Liver (tissue), 9 donors: ENCODE measurements around the gene TUBA4B. TPM values are rescaled to one million over a fixed set of nuclear protein-coding genes. Genes with fewer than 3 reads are reported as not detected.

Experiments used
- DNase-seq: peaks from one replicate; pipeline ENCODE4 v3.0.0-alpha.2; 2017; ENCODE audit warnings: low spot score
- H3K27ac ChIP-seq, 2 donors: one replicate each; pipeline ENCODE4 v1.7.0; 2013; ENCODE audit warnings: inconsistent platforms in 2 of 2, low read length in 2 of 2, control low read depth in 1 of 2, low read depth in 1 of 2, mild to moderate bottlenecking in 1 of 2
- H3K27me3 ChIP-seq, 4 donors: one replicate each; pipeline versions ENCODE4 v1.6.1 to v1.7.0; 2013; ENCODE audit warnings: low read length in 3 of 4, inconsistent platforms in 1 of 4, mild to moderate bottlenecking in 1 of 4, moderate library complexity in 1 of 4; ENCODE audit not compliant: control insufficient read depth in 4 of 4, insufficient read depth in 4 of 4
- H3K36me3 ChIP-seq, 4 donors: one replicate each; pipeline versions ENCODE4 v1.6.1 to v1.7.0; 2013; ENCODE audit warnings: low read length in 3 of 4, mild to moderate bottlenecking in 3 of 4, low read depth in 1 of 4, moderate library complexity in 1 of 4; ENCODE audit not compliant: control insufficient read depth in 4 of 4, insufficient read depth in 3 of 4
- H3K4me1 ChIP-seq, 4 donors: one replicate each; pipeline versions ENCODE4 v1.6.1 to v1.7.0; 2013; ENCODE audit warnings: low read length in 3 of 4, mild to moderate bottlenecking in 3 of 4, moderate library complexity in 1 of 4; ENCODE audit not compliant: control insufficient read depth in 4 of 4, insufficient read depth in 4 of 4
- H3K4me3 ChIP-seq, 3 donors: one replicate each; pipeline versions ENCODE4 v1.6.1 to v1.7.0; 2013; ENCODE audit warnings: low read length in 3 of 3, control low read depth in 1 of 3, low read depth in 1 of 3, mild to moderate bottlenecking in 1 of 3
- H3K9ac ChIP-seq, 2 donors: one replicate each; pipeline ENCODE4 v1.7.0; 2013; ENCODE audit warnings: low read length in 2 of 2, mild to moderate bottlenecking in 2 of 2, moderate library complexity in 2 of 2, control low read depth in 1 of 2, low read depth in 1 of 2
- H3K9me3 ChIP-seq, 4 donors: one replicate each; pipeline versions ENCODE4 v1.6.1 to v1.7.0; 2013; ENCODE audit warnings: low read length in 3 of 4; ENCODE audit not compliant: control insufficient read depth in 4 of 4
- ATF3 ChIP-seq: IDR thresholded peaks from 2 replicates; pipeline ENCODE4 v1.6.1; 2016; ENCODE audit warnings: antibody characterized with exemption
- EGR1 ChIP-seq, 2 donors: IDR thresholded peaks; 2 replicates each; pipeline ENCODE4 v1.6.1; 2016 to 2018; ENCODE audit warnings: antibody characterized with exemption in 2 of 2, low read depth in 2 of 2
- FOXA1 ChIP-seq: IDR thresholded peaks from 2 replicates; pipeline ENCODE4 v1.6.1; 2016; ENCODE audit warnings: antibody characterized with exemption
- FOXA2 ChIP-seq: IDR thresholded peaks from 2 replicates; pipeline ENCODE4 v1.6.1; 2016; ENCODE audit warnings: antibody characterized with exemption
- GABPA ChIP-seq, 2 donors: IDR thresholded peaks in 1 of 2; conservative IDR thresholded peaks in 1 of 2; 2 replicates each; pipeline ENCODE4 v1.6.1; 2016; ENCODE audit warnings: antibody characterized with exemption in 2 of 2, mild to moderate bottlenecking in 1 of 2, moderate library complexity in 1 of 2
- HNF4A ChIP-seq, 2 donors: conservative IDR thresholded peaks; 2 replicates each; pipeline ENCODE4 v1.6.1; 2016; ENCODE audit warnings: antibody characterized with exemption in 2 of 2, mild to moderate bottlenecking in 2 of 2
- HNF4G ChIP-seq: IDR thresholded peaks from 2 replicates; pipeline ENCODE4 v1.6.1; 2016; ENCODE audit warnings: antibody characterized with exemption
- JUND ChIP-seq, 2 donors: IDR thresholded peaks; 2 replicates each; pipeline ENCODE4 v1.6.1; 2016; ENCODE audit warnings: antibody characterized with exemption in 2 of 2
- NR2F2 ChIP-seq: IDR thresholded peaks from 2 replicates; pipeline ENCODE4 v1.6.1; 2016; ENCODE audit warnings: antibody characterized with exemption
- RAD21 ChIP-seq, 2 donors: IDR thresholded peaks; 2 replicates each; pipeline ENCODE4 v1.6.1; 2016; ENCODE audit warnings: antibody characterized with exemption in 2 of 2, mild to moderate bottlenecking in 2 of 2
- RXRA ChIP-seq, 2 donors: IDR thresholded peaks; 2 replicates each; pipeline ENCODE4 v1.6.1; 2017 to 2018; ENCODE audit warnings: antibody characterized with exemption in 2 of 2, mild to moderate bottlenecking in 1 of 2
- SP1 ChIP-seq: IDR thresholded peaks from 2 replicates; pipeline ENCODE4 v1.6.1; 2018; ENCODE audit warnings: antibody characterized with exemption, mild to moderate bottlenecking
- TAF1 ChIP-seq: conservative IDR thresholded peaks from 2 replicates; pipeline ENCODE4 v1.6.1; 2016; ENCODE audit warnings: antibody characterized with exemption, mild to moderate bottlenecking
- YY1 ChIP-seq: IDR thresholded peaks from 2 replicates; pipeline ENCODE4 v1.6.1; 2016; ENCODE audit warnings: antibody characterized with exemption, mild to moderate bottlenecking
- ZBTB33 ChIP-seq: IDR thresholded peaks from 2 replicates; pipeline ENCODE4 v1.6.1; 2016; ENCODE audit warnings: antibody characterized with exemption
- WGBS: extraction: QIAGEN DNeasy Blood & Tissue Kit; methylation state at CpG from one replicate; pipeline ENCODE4 v1.1.7; 2013; 5-methylcytosine and 5-hydroxymethylcytosine counted together
- polyA plus RNA-seq, 2 donors: library from polyadenylated mRNA; stranded (reverse) in 1 of 2; unstranded in 1 of 2; fragments of 200-250 nt in 1 of 2; fragments of >200 nt in 1 of 2; fragmentation: Nextera tagmentation in 1 of 2; extraction: Ambion mirVana in 1 of 2; gene quantifications; one replicate each; pipeline versions ENCODE4 v1.2.1 to v1.2.3, GENCODE V29; 2013 to 2015
- total RNA-seq, 2 donors: library from RNA; depleted of rRNA; stranded (reverse); fragments of >200 nt; gene quantifications; one replicate each; pipeline ENCODE4 v1.2.3, GENCODE V29; 2014
- TF ChIP-seq, protein P1 (sequence below): fragments of 150-350 bp; IDR thresholded peaks from 2 replicates; pipeline ENCODE4 v1.5.1; 2017; ENCODE audit warnings: improper control_type of control experiment, low read depth, low read length; ENCODE audit not compliant: missing input control
- TF ChIP-seq, protein P2 (sequence below): IDR thresholded peaks from 2 replicates; pipeline ENCODE4 v1.6.1; 2016; ENCODE audit warnings: antibody characterized with exemption
- TF ChIP-seq, protein P3 (sequence below): IDR thresholded peaks from 2 replicates; pipeline ENCODE4 v1.6.1; 2016; ENCODE audit warnings: antibody characterized with exemption, mild to moderate bottlenecking
- donor health status: healthy.
- donor health status: healthy.
- donor health status: healthy.
- donor health status: healthy.
- donor health status: healthy.

The TUBA4B gene
- total and polyA plus RNA-seq, 4 donors, result 0.08 to 0.20 (median 0.19) TPM; not detected in 1

GRCh38 chr2:219228911-219229304 is 24.1 kb upstream of the TUBA4B start:
- no peak for DNase-seq
- Histone ChIP-seq H3K9me3 (no peaks in the 10 kb centered on the region), H3K36me3 (peaks cover 8 to 41% (median 36%) of the 10 kb centered on the region in 4 donors), H3K4me1 (peaks cover 7 to 22% (median 18%) of the 10 kb centered on the region in 4 donors), H3K9ac (peak overlapping the region; percentile 85 to 89), H3K4me3 (peak overlapping the region; percentile 75 to 94 (median 87)), H3K27me3 (no peaks in the 10 kb centered on the region), H3K27ac (peak overlapping the region; percentile 90 to 97)
- TF ChIP-seq SP1, result no peak
- TF ChIP-seq FOXA2, result no peak
- no peak for TF ChIP-seq ATF3
- TF ChIP-seq, protein P1, sequence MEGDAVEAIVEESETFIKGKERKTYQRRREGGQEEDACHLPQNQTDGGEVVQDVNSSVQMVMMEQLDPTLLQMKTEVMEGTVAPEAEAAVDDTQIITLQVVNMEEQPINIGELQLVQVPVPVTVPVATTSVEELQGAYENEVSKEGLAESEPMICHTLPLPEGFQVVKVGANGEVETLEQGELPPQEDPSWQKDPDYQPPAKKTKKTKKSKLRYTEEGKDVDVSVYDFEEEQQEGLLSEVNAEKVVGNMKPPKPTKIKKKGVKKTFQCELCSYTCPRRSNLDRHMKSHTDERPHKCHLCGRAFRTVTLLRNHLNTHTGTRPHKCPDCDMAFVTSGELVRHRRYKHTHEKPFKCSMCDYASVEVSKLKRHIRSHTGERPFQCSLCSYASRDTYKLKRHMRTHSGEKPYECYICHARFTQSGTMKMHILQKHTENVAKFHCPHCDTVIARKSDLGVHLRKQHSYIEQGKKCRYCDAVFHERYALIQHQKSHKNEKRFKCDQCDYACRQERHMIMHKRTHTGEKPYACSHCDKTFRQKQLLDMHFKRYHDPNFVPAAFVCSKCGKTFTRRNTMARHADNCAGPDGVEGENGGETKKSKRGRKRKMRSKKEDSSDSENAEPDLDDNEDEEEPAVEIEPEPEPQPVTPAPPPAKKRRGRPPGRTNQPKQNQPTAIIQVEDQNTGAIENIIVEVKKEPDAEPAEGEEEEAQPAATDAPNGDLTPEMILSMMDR, result no peak
- TF ChIP-seq RXRA (IDR thresholded peaks at IDR 0.05), result no peak
- TF ChIP-seq, protein P2, sequence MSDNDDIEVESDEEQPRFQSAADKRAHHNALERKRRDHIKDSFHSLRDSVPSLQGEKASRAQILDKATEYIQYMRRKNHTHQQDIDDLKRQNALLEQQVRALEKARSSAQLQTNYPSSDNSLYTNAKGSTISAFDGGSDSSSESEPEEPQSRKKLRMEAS, result no peak
- no peak for TF ChIP-seq HNF4A (conservative IDR thresholded peaks at IDR 0.05)
- no peak for TF ChIP-seq RAD21 (IDR thresholded peaks at IDR 0.05)
- no peak for TF ChIP-seq JUND (IDR thresholded peaks at IDR 0.05)
- no peak for TF ChIP-seq ZBTB33
- TF ChIP-seq, protein P3, sequence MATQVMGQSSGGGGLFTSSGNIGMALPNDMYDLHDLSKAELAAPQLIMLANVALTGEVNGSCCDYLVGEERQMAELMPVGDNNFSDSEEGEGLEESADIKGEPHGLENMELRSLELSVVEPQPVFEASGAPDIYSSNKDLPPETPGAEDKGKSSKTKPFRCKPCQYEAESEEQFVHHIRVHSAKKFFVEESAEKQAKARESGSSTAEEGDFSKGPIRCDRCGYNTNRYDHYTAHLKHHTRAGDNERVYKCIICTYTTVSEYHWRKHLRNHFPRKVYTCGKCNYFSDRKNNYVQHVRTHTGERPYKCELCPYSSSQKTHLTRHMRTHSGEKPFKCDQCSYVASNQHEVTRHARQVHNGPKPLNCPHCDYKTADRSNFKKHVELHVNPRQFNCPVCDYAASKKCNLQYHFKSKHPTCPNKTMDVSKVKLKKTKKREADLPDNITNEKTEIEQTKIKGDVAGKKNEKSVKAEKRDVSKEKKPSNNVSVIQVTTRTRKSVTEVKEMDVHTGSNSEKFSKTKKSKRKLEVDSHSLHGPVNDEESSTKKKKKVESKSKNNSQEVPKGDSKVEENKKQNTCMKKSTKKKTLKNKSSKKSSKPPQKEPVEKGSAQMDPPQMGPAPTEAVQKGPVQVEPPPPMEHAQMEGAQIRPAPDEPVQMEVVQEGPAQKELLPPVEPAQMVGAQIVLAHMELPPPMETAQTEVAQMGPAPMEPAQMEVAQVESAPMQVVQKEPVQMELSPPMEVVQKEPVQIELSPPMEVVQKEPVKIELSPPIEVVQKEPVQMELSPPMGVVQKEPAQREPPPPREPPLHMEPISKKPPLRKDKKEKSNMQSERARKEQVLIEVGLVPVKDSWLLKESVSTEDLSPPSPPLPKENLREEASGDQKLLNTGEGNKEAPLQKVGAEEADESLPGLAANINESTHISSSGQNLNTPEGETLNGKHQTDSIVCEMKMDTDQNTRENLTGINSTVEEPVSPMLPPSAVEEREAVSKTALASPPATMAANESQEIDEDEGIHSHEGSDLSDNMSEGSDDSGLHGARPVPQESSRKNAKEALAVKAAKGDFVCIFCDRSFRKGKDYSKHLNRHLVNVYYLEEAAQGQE, result no peak
- no peak for TF ChIP-seq YY1
- no peak for TF ChIP-seq EGR1 (IDR thresholded peaks at IDR 0.05; ENCODE audit: low read depth in 2 of 2)
- no peak for TF ChIP-seq HNF4G
- TF ChIP-seq GABPA (IDR thresholded peaks at IDR 0.05 in 1 of 2, conservative IDR thresholded peaks at IDR 0.05 in 1 of 2), result no peak
- no peak for TF ChIP-seq FOXA1
- no peak for TF ChIP-seq TAF1
- TF ChIP-seq NR2F2, result no peak
- 3% methylated on average over 19 of the region's 19 CpGs for WGBS
